ENCODE data around the gene GRIK3.

DNA sequence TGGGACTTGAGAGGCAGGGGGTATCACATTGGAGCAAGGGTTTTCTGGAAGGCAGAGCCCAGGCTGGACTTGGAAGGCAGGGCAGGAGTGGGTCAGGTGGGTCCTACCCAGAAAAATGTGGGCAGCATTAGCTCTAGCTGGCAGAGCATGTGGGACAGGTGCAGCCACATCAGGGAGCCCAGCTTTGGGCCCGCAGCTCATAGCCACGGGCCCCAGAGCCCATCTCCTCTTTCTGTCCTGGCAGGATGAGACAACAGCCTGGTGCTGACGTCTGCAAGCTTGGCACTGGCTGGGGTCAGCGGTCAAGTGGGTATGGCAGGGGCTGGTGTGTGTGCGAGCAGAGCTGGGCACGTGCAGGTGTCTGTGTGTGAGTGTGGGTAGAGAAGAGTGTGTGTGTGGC is 154.7 kb downstream of the GRIK3 start:
- TF ChIP-seq EZH2 (IDR thresholded peaks at IDR 0.05; ENCODE audit: borderline replicate concordance, low read length), result no peak
- TF ChIP-seq, protein P1, sequence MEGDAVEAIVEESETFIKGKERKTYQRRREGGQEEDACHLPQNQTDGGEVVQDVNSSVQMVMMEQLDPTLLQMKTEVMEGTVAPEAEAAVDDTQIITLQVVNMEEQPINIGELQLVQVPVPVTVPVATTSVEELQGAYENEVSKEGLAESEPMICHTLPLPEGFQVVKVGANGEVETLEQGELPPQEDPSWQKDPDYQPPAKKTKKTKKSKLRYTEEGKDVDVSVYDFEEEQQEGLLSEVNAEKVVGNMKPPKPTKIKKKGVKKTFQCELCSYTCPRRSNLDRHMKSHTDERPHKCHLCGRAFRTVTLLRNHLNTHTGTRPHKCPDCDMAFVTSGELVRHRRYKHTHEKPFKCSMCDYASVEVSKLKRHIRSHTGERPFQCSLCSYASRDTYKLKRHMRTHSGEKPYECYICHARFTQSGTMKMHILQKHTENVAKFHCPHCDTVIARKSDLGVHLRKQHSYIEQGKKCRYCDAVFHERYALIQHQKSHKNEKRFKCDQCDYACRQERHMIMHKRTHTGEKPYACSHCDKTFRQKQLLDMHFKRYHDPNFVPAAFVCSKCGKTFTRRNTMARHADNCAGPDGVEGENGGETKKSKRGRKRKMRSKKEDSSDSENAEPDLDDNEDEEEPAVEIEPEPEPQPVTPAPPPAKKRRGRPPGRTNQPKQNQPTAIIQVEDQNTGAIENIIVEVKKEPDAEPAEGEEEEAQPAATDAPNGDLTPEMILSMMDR (conservative IDR thresholded peaks at IDR 0.05 in 1 of 2, IDR thresholded peaks at IDR 0.05 in 1 of 2; ENCODE audit: extremely low read depth in 1 of 2, insufficient read depth in 1 of 2, low read depth in 1 of 2, low read length in 2 of 2), result no peak
